Measurements from ENCODE around the gene STK16. TPM values are rescaled to one million over a fixed set of nuclear protein-coding genes. Genes with fewer than 3 reads are reported as not detected.

STK16 gene
- total RNA-seq, 1 donor from 2014 or later: 26.7 TPM

- no peak for TF ChIP-seq CTCF (IDR thresholded peaks at IDR 0.05)
- Histone ChIP-seq H3K4me3 (no peak overlapping the region), H3K27ac (no peak overlapping the region), H3K4me1 (peaks cover 25% of the 10 kb centered on the region), H3K36me3 (peaks cover 57% of the 10 kb centered on the region), H3K9me3 (no peaks in the 10 kb centered on the region), H3K27me3 (ENCODE audit: low read depth) (no peaks in the 10 kb centered on the region)
- ATAC-seq: no peak
- no peak for DNase-seq
- intact Hi-C loops (cut with DNase I): no loop called here
Observed at GRCh38 chr2:219281588-219281987, 36.3 kb downstream of the STK16 start.

- intact Hi-C loops (cut with DNase I): no loop called here
- H3K27ac ChIP-seq: no peak overlapping the region
- DNase-seq: no peak
- H3K4me3 ChIP-seq: no peak overlapping the region
- H3K9me3 ChIP-seq: no peaks in the 10 kb centered on the region
- no peak for TF ChIP-seq CTCF (IDR thresholded peaks at IDR 0.05)
- H3K27me3 ChIP-seq (ENCODE audit: low read depth): no peaks in the 10 kb centered on the region
- peaks cover 61% of the 10 kb centered on the region for H3K36me3 ChIP-seq
- ATAC-seq: no peak
- peaks cover 25% of the 10 kb centered on the region for H3K4me1 ChIP-seq
Observed at GRCh38 chr2:219282375-219282774, 37.1 kb downstream of the STK16 start.

GRCh38 chr2:219282943-219283581, 37.8 kb downstream of the STK16 start:
- intact Hi-C loops (cut with DNase I): no loop called here
- no peak for DNase-seq
- Histone ChIP-seq H3K27me3 (ENCODE audit: low read depth) (no peaks in the 10 kb centered on the region), H3K36me3 (peaks cover 61% of the 10 kb centered on the region), H3K4me1 (peaks cover 19% of the 10 kb centered on the region), H3K4me3 (no peak overlapping the region), H3K27ac (no peak overlapping the region), H3K9me3 (no peaks in the 10 kb centered on the region)
- TF ChIP-seq CTCF (IDR thresholded peaks at IDR 0.05): no peak
- no peak for ATAC-seq

- intact Hi-C loops (cut with DNase I): no loop called here
- peaks cover 61% of the 10 kb centered on the region for H3K36me3 ChIP-seq
- ATAC-seq: no peak
- peaks cover 16% of the 10 kb centered on the region for H3K4me1 ChIP-seq
- TF ChIP-seq CTCF (IDR thresholded peaks at IDR 0.05): no peak
- no peaks in the 10 kb centered on the region for H3K27me3 ChIP-seq (ENCODE audit: low read depth)
- H3K4me3 ChIP-seq: no peak overlapping the region
- no peak overlapping the region for H3K27ac ChIP-seq
- no peak for DNase-seq
- no peaks in the 10 kb centered on the region for H3K9me3 ChIP-seq
Observed at GRCh38 chr2:219284501-219285372, 39.5 kb downstream of the STK16 start.

GRCh38 chr2:219285373-219285735, 40.1 kb downstream of the STK16 start:
- H3K4me1 ChIP-seq: peaks cover 11% of the 10 kb centered on the region

More at GRCh38 chr2:219285373-219285735, 40.1 kb downstream of the STK16 start:
- Histone ChIP-seq H3K4me3 (no peak overlapping the region), H3K27ac (no peak overlapping the region), H3K27me3 (ENCODE audit: low read depth) (no peaks in the 10 kb centered on the region), H3K36me3 (peaks cover 61% of the 10 kb centered on the region), H3K9me3 (no peaks in the 10 kb centered on the region)
- ATAC-seq (no peak), DNase-seq (no peak)
- intact Hi-C loops (cut with DNase I): no loop called here
- no peak for TF ChIP-seq CTCF (IDR thresholded peaks at IDR 0.05)
